ENCODE results near the gene ARL10. TPM values are rescaled to one million over a fixed set of nuclear protein-coding genes. Genes with fewer than 3 reads are reported as not detected.

ARL10 gene
- total RNA-seq, 1 experiment from 2014 or later: 9.6 TPM

- H2BK20ac ChIP-seq (ENCODE audit: low read depth, low read length, poor library complexity, severe bottlenecking): no peak overlapping the region
- H3K23me2 ChIP-seq (ENCODE audit: insufficient read length, low read depth, low read length, poor library complexity, severe bottlenecking): peaks cover 23% of the 10 kb centered on the region
- H3K27ac Mint-ChIP-seq: no peak overlapping the region
These were observed 3.1 kb upstream of the ARL10 start for GRCh38 chr5:176362233-176362490.

More at GRCh38 chr5:176362233-176362490, 3.1 kb upstream of the ARL10 start:
- H3K4me2 ChIP-seq (ENCODE audit: insufficient read depth, insufficient read length, low read length): peak overlapping the region; percentile 70
- no peak overlapping the region for H2BK5ac ChIP-seq (ENCODE audit: insufficient read length, low read length)
- no peak overlapping the region for H2BK12ac ChIP-seq (ENCODE audit: insufficient read length, low read depth, low read length)
- no peak overlapping the region for H2AK5ac ChIP-seq (ENCODE audit: insufficient read length, low read length)
- Mint-ChIP-seq H3K4me3 (peak overlapping the region; percentile 98 to 99), H3K4me1 (peaks cover 16 to 18% of the 10 kb centered on the region in 2 experiments), H3K27me3 (ENCODE audit: low read depth) (peaks cover 47% of the 10 kb centered on the region), H3K9me3 (no peaks in the 10 kb centered on the region), H3K36me3 (ENCODE audit: insufficient read depth in 1 of 3, low read depth in 3 of 3) (peaks cover 20 to 28% (median 21%) of the 10 kb centered on the region in 3 experiments)
- H4K5ac ChIP-seq (ENCODE audit: insufficient read length, low read depth, low read length): no peak overlapping the region
- H2AFZ ChIP-seq (ENCODE audit: low read length): no peak overlapping the region
- no peak overlapping the region for H4K91ac ChIP-seq (ENCODE audit: insufficient read length, low read depth, low read length)
- no peak overlapping the region for H3K4ac ChIP-seq (ENCODE audit: low read depth, low read length)
- no peak overlapping the region for H3K18ac ChIP-seq (ENCODE audit: insufficient read length, low read depth, low read length)
- H3K27me3 ChIP-seq (ENCODE audit: insufficient read depth, low read length): peaks cover 11% of the 10 kb centered on the region; the same call in 1 of the 2 replicates
- DNase-seq: no peak
- no peak overlapping the region for H3K56ac ChIP-seq (ENCODE audit: insufficient read length, low read depth, low read length)
- H3K79me1 ChIP-seq (ENCODE audit: insufficient read depth, low read depth, low read length, poor library complexity, severe bottlenecking): no peaks in the 10 kb centered on the region
- peaks cover 8% of the 10 kb centered on the region; the same call in 1 of the 2 replicates for H3K79me2 ChIP-seq (ENCODE audit: insufficient read depth, low read length)
- no peak overlapping the region for H3K9ac ChIP-seq (ENCODE audit: extremely low read depth, insufficient read length, low read length)
- no peak overlapping the region for H3K27ac ChIP-seq (ENCODE audit: insufficient read length, low read depth, low read length)
- H3K9me3 ChIP-seq (ENCODE audit: control insufficient read depth, low read depth, low read length): no peaks in the 10 kb centered on the region
- no peak for TF ChIP-seq CTCF (conservative IDR thresholded peaks at IDR 0.05)
- no peak overlapping the region for H3T11ph ChIP-seq (ENCODE audit: low read length)
- WGBS (ENCODE audit: extremely low coverage, insufficient read length, low lambda C conversion rate): no CpG with 5 or more reads among the region's 8 CpGs
- H2BK15ac ChIP-seq (ENCODE audit: low read depth, low read length): no peak overlapping the region
- no peaks in the 10 kb centered on the region for H4K20me1 ChIP-seq (ENCODE audit: control insufficient read depth, insufficient read depth, insufficient read length)
- no peaks in the 10 kb centered on the region; the same call in 1 of the 2 replicates for H3K4me1 ChIP-seq (ENCODE audit: insufficient read depth, low read length)
- H3K23ac ChIP-seq (ENCODE audit: insufficient read length, low read depth, low read length): no peak overlapping the region
- no peak overlapping the region for H4K8ac ChIP-seq (replicated peaks; ENCODE audit: insufficient read length, low read depth, low read length)
- H3K14ac ChIP-seq (ENCODE audit: insufficient read depth, low read length): no peak overlapping the region
- H2BK120ac ChIP-seq (ENCODE audit: low read depth, low read length, poor library complexity, severe bottlenecking): no peak overlapping the region

All from H9 (cell line).